KG1 (cell line): Measurements from ENCODE around the gene MAK.
"Not testable (repeated sequence)": the region's sequence is repeated elsewhere in the genome, so short reads cannot be mapped to it uniquely, and the experiment has no call there.

Experiments used
- DNase-seq: peaks from one replicate; lab custom pipeline; 2025; lab: John Stamatoyannopoulos, UW

MAK gene

DNA sequence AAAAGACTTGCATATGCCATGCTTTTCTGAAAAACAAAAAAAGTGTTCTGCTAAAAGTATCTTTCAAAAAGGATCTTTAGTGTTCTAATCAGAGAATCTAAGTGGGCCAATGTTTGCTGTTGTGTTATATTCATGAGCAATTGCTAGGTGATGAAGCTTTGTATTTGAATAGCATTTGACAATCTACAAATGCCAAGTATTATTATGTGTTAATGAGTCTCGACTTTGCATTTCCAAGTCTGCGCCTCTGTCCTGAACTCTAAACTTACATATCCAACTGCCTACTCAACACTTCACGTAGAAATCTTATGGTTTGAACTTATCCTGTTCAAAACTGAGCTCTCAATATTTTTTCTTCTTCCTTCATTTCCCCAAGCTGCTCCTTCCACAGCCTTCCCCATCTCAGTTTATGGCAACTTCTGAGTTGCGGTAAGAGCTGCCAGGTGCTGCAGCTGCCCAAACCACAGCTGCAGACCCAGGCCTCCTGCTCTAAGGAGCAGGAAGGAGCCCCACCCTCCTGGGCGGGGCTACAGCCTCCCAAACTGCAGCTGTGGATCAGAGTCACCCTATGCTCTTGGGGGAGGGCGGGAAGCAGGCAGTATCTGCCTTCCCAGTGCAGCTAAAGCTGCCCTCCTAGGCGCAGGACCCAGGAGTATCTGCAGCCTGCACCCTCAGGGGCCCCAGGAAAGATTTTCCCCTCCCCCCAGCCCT lies 16.7 kb upstream of the MAK start:
- no peak for DNase-seq

DNA sequence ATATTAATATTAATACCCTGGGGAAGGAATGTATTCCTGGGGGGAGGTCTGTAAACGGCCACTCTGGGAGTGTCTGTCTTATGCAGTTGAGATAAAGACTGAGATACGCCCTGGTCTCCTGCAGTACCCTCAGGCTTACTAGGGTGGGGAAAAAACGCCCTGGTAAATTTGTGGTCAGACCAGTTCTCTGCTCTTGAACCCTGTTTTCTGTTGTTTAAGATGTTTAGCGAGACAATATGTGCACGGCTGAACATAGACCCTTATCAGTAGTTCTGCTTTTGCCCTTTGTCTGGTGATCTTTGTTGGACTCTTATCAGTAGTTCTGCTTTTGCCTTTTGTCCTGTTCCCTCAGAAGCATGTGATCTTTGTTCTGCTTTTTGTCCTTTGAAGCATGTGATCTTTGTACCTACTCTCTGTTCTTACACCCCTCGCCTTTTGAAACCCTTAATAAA lies 15.5 kb upstream of the MAK start:
- not testable (repeated sequence) for DNase-seq

DNA sequence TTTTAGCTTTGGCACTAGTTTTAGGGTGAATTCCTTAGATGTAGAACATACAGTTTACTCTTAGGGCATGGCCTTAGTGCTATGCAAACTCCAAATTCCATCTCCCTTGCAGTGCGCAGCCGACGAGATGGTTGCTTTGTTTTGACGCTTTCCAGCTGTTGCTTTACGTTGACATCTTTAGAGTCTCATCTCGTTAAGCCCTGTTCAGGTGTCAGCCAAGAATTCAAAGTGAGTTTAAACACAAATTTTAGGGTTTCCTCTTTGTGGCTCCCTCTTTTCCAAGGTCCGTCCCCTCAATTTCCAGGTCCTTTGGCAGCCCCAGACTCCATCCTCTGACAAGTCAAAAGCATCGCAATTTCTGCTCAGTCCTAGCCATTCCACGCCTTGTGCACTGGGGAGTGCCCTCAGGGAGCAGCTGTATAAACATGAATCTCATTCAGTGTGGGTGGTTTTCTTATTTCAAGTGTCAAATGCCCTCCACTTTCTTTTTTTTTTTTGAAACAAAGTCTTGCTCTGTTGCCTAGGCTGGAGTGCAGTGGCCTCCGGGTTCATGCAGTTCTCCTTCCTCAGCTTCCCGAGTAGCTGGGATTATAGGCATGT lies 14.1 kb upstream of the MAK start:
- no peak for DNase-seq

DNA sequence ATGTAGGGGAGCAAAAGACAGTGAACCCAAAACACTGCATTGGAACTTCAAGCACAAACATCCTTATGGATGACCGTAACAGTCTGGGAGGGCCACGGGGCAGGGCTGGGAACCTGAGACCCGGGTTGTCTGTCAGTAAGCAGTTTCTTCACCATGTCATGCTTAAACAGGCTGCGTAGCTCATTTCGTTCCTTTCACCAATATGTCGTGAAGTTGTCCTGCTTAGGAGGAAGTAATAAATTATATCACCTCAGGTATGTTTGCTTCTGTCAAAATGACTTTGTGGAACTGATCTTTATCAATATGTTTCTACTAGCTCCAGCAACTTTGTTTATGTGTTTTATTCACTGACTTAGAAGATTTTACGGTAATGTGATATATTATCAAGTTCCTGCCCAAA lies 12.4 kb upstream of the MAK start:
- no peak for DNase-seq

DNA sequence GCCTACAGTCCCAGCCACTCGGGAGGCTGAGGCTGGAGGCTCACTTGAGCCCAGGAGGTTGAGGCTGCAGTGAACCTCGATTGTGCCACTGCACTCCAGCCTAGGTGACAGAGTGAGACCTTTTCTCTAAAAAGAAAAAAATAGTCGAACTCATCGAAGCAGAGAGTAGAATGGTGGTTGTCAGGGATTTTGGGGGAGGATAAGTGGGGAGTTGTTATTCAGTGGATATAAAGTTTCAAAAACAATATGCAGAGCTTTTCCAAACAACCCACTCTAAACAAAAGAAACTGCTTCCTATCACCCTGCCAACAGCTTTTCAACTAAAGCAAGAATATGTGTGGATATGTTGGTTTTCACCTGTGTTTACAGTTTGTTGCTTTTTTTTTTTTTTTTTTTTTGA lies 11.6 kb upstream of the MAK start:
- no peak for DNase-seq

DNA sequence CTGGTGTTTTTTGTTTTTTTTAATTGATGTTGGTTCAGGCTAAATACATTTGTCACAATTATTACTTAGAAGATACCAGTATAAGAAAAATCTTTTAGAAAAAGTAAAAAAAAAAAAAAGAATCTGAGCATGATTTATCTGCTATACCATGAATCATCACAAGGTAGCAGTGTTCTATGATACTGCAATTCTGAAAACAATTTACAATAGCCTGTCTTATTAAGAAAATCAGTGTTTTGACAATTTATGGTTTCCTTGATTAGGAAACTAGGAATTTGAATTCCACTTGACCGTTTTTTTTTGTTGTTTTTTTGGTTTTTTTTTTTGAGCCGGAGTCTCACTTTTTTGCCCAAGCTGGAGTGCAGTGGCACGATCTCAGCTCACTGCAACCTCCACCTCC lies 9.3 kb upstream of the MAK start:
- DNase-seq = no peak

DNA sequence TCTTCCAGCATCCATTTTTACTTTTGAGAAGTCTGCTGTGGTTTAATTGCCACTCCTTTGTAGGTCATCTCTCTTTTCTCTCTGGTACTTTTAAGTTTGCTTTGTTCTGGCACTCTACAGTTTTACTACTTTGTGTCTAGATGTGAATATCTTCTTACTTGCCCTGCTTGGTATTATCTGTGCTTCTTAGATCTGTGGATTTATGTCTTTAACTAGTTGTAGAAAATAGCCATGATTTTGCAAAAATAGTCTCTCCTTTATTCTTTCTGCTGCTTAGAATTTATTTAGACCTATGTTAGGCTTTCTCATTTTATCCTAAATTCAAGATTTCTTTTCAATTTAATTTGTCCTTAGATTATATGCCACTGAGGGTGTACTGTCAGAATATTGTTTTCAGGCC lies 5.2 kb upstream of the MAK start:
- no peak for DNase-seq

DNA sequence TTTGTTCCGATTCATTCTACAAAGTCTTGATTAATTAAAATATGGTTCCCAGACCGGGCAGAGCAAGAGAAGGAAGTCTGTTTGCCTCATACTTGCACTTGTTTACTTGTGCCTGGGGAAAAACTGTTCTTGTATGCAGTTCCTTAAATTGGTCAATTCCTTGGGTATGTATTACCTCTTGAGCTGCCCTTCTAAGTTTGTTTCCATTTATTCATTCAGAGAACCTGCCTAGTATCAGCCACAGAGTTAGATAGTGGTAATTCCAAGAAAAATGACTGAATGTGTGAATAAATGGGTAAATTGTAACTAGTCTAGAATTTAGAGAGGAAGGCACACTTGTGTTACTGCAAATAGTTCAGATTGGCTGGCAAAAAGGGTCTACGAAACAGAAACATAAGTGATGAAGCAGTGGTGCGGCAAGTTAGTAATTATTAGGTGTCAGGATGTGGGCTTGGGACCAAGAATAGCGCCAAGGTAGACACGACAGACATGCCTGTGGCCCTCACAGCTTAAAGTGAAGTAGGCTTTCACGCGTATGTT lies 525 bp upstream of the MAK start:
- DNase-seq = no peak

DNA sequence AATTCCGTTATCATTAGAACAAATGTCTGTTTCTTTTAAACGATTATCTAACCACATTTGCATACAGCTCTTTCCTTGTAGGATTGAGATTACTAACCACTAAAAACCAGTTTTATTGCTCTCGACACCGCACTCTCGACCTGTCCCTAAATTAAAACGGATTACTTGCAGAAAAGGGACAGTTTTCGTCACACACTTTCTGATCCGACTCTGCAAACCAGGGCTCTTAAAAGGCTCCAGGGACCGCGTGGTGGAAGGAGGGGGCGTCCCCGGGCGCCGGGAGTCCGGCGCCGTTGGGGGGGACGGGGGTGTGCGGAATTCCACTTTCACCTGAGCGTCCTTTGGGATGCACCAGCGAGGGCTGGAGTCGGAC lies 731 bp downstream of the MAK start:
- DNase-seq = no peak

DNA sequence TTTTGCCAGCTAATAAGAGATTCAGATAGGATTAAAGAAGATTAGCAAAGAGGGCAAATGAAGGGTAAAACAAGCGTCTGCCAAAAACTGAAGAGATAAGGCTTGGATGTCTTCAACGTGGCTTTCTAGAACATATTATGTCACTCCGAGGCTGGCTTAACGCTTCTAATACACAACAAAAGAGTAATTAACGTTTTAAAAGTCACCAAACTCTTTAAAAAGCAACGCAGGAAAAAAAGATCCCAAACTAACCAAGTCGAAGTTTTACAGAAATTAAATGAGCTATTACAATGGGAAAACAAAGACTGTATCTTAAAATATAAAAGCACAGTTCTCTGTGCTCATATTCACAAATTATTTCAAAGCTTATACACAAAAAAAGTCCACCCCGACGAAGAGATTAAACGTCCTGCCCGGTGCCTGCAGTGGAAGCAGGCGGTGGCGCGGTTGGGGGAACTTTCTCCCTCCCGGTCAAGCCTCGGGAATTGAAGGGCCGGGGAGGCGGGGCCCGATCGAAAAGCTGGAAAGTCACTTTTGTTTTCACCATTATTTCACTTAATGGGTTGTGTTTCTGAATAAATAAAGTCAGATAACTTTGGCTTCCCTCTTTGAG lies 1.2 kb downstream of the MAK start:
- no peak for DNase-seq

DNA sequence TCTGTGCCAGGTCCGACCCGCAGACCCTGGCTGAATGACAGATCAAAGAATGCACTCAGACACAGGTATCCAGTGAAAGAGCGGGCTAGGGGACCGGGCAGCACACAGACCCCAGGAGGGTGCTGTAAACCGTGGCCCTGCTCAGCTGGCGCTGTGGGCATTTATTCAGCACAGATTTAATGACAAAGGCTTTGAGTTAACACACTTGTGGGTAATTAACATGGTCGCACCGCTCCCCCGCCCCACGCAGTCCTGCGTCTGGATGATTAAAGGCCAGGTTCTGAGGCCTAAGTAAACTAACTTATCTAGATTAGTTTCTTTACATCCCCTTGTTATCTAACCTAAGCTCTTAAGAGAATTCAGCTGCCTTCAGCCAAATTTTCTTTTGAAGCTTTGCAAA lies 3.5 kb downstream of the MAK start:
- DNase-seq = no peak

DNA sequence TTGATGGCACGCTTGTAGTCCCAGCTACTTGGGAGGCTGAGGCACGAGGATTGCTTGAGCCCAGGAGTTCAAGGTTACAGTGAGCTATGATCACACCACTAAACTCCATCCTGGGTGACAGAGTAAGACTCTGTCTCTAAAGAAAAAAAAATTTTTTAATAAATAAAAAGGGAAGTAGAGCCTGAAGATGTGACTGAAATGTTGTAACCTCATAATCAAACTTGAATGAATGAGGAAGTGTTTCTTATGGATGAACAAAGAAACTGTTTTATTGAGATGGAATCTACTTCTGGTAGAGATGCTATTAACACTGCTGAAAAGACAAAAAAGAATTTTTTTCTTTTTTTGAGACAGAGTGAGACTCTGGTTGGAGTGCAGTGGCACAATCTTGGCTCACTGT lies 6.7 kb downstream of the MAK start:
- no peak for DNase-seq

DNA sequence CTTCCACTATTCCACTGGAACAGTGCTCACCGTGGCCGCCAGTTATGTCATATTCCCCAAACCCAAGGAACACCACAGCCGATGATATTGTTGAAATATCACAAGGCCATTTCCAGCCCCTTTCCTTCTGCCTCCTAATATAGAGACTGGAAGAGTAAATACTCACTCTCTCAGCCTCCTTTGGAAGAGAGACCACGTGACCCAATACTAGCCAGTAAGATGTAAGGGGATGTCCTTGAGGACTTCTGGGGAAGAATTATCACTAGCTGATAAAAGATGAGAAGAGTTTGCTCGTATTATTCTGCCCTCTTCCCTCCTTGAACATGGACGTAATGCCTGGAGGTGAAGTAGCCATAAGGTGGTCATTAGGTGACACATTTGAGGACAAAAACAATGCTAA lies 13.5 kb downstream of the MAK start:
- DNase-seq = no peak

DNA sequence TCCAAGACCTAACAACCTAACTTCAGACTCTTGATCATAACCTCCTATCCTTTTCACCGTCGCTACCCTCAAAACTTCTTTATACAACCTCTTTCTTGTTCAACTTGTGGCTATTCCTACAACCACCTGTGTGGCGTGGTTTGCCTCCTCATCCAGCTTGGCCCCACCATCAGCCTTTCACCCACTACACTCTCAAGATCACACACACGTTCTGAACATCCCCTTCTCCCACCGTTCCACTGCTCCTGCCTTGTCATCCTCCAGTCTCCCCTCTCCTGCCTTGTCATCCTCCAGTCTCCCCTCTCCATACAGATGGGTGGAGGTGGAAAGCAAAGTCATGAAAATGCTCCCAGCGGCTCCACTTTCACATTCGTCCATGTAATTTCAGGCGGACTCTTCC lies 14.0 kb downstream of the MAK start:
- no peak for DNase-seq

DNA sequence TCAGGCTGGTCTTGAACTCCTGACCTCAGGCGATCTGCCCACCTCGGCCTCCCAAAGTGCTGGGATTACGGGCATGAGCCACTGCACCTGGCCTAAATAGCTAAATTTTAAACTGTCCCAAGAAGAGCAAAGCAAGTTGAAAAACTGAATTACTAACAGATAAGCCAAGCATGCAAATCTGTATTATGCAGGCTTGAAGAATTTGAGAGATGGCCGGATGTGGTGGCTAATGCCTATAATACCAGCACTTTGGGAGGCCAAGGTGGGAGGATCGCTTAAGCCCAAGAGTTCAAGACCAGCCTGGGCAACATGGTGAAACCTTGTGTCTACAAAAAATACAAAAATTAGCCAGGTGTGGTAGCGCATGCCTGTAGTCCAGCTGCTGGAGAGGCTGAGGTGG lies 24.2 kb downstream of the MAK start:
- DNase-seq = not testable (repeated sequence)

DNA sequence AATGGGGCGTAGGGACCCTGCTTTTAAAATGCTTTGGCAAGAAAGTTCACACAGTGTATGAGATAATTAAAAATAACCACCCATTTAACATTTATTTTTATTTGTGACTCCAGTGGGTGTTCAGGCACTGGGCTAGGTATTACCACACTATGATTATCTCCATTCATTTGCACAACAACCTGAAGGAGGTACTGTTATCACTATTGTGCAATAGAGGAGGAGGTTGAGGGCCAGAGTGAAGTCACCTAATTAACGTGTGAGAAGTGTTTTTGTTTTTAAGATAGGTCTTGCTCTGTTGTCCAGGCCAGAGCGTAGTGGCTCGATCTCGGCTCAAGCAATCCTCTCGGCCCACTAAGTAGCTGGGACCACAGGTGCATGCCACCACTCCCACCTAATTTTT lies 29.2 kb downstream of the MAK start:
- no peak for DNase-seq

DNA sequence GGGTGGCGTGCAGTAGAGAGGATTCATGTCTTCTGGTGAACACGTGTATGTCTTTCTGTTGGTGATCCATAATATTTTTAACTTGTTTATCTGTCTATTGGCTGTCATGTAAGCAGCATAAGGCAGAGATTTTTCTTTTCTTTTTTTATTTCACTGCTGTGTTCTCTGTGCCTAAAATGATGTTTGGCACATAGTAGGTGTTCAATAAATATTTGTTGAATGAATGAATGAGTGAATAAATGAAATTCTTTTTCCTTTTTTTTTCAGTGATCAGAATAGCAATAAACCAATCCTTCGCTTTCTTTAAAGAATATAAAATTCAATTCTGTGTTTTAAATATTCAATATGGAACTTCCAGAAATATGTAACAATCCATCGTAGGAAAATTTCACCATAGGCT lies 30.0 kb downstream of the MAK start:
- no peak for DNase-seq

DNA sequence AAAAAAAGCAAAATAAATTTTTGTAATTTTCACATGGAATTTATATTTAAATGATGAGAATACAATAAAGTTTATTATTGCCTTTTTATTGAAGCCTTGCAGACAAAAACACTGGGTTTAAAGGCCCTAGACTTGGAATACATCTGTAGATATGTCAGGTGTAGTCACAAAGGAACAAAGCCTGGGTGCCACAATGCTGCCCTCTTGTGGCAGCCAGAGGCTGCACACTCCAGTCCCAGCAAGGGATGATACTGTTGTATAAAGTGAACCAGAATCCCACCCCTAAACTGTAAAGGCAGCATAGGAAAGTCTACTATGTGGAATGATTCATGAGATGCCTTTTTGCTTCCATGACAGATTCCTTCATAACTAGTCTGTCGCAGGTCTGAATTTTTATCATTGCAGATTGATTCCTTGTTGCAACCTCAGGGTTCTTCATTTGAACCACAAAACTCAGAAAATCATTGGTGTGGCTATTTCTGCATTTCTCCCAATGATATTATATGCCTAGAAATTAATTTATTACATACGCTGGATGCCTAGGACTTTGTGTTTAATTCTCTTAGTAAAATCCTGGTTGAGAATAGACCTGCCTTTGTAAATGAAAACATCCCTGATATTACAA lies 37.0 kb downstream of the MAK start:
- peak; percentile 17 for DNase-seq

DNA sequence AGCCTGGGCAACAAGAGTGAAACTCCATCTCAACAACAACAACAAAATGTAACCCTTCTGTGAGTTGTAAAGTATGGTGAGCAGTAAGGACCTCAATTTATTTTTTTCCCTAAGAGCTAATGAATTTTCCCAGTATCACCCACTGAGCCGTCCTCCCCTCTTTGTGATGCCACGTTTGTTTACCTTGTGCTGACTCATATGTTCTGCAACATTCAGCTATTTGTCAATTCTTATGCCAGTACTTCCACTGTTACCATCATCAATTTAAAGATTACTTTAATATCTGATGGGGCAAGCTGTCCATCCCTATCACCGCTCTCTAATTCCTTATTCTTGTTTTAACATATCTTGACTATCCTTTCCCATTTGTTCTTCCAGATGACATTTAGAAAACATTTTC lies 37.5 kb downstream of the MAK start:
- no peak for DNase-seq

DNA sequence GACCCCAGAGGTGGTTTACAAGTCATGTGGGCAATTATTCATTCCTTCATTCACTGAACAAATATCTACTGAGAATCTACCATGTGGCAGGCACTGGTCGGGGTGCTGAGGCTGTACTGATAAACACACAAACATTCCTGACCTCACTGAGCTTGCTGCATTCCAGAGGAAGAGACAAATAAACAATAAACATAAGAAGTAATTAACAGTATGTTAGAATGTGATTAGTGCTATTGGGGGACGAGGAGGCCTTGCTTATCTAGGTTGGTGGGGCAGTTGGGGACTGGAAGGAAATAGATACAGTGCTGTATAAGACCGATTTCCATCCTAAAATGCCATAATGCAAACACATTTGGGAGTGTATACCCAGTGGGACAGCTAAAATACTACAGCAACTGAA lies 44.1 kb downstream of the MAK start:
- no peak for DNase-seq

DNA sequence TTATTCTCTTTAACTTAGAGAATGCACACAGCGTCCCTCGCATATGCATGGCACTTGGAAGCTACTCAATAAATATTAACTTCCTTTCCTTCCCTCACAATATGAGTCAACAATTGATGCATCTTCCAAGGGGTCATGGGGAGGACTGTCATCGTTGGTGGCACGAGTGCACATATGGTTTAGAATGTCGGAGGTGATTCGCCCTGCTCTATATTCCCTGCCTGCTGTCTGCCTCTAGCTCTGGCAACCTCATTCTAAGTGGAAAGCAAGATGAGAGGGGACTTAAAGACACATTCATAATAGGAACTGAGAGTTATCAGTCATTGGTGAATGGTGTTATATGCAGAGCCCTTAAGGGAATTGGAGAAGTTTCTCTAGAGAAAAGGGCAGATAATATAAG lies 44.6 kb downstream of the MAK start:
- DNase-seq = no peak

DNA sequence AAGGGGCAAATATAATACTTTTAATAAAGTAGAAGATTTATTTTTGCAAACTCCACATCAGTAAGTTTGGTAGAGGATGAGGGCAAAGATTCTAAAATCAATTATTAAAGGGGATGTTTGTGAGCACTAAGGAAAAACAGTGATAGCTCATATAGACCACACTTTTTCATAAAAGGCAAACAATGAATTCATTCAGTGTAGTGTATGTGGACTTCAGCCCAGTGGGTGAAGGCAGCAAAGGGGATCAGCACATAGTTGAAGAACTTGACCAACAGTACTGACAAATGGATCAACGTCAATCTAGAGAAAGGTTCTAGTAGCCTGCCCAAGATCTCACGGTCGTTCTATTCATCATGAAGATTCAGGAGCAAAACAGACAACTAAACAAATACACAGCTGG lies 45.3 kb downstream of the MAK start:
- no peak for DNase-seq

DNA sequence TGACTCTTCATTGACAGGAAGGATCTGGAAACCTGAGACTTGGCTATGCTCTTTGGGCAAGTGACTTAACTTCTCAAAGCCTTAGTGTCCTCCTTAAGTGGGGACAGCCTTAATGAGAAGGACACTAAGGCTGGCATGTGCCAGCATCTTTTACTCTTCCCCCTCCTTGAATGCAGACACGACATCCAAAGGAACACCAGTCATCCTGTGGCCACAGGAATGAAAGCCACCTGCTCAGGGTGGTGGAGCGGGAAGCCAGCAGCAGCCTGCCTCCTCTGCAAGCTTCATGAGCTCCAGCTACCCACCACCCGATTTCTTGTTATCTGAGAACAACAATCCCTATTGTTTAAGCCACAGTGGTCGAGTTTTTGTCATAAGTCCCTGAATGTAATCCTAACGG lies 46.2 kb downstream of the MAK start:
- DNase-seq = no peak
